ENCODE measurements around the gene SLC5A12. TPM values are rescaled to one million over a fixed set of nuclear protein-coding genes. Genes with fewer than 3 reads are reported as not detected.

Gene SLC5A12
- total RNA-seq, 1 donor from 2014 or later: 4.7 TPM

GRCh38 chr11:26739366-26740073 lies 17.7 kb upstream of the SLC5A12 start:
- Mint-ChIP-seq H3K27me3 (ENCODE audit: low read depth) (peaks cover 3% of the 10 kb centered on the region), H3K27ac (no peak overlapping the region), H3K4me1 (peaks cover 17% of the 10 kb centered on the region), H3K4me3 (no peak overlapping the region), H3K36me3 (no peaks in the 10 kb centered on the region), H3K9me3 (peaks cover 9% of the 10 kb centered on the region)
- TF ChIP-seq, protein P1, sequence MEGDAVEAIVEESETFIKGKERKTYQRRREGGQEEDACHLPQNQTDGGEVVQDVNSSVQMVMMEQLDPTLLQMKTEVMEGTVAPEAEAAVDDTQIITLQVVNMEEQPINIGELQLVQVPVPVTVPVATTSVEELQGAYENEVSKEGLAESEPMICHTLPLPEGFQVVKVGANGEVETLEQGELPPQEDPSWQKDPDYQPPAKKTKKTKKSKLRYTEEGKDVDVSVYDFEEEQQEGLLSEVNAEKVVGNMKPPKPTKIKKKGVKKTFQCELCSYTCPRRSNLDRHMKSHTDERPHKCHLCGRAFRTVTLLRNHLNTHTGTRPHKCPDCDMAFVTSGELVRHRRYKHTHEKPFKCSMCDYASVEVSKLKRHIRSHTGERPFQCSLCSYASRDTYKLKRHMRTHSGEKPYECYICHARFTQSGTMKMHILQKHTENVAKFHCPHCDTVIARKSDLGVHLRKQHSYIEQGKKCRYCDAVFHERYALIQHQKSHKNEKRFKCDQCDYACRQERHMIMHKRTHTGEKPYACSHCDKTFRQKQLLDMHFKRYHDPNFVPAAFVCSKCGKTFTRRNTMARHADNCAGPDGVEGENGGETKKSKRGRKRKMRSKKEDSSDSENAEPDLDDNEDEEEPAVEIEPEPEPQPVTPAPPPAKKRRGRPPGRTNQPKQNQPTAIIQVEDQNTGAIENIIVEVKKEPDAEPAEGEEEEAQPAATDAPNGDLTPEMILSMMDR (IDR thresholded peaks at IDR 0.05; ENCODE audit: unreplicated experiment): no peak
- no peak for DNase-seq (ENCODE audit: low spot score in 2 of 2, unreplicated experiment in 2 of 2)

- Mint-ChIP-seq H3K36me3 (no peaks in the 10 kb centered on the region), H3K9me3 (peaks cover 19% of the 10 kb centered on the region), H3K27ac (no peak overlapping the region), H3K4me1 (peaks cover 4% of the 10 kb centered on the region), H3K27me3 (ENCODE audit: low read depth) (peaks cover 3% of the 10 kb centered on the region), H3K4me3 (no peak overlapping the region)
- no peak for DNase-seq (ENCODE audit: low spot score in 2 of 2, unreplicated experiment in 2 of 2)
- TF ChIP-seq, protein P1 (IDR thresholded peaks at IDR 0.05; ENCODE audit: unreplicated experiment): no peak
Observed at GRCh38 chr11:26734691-26735090, 12.8 kb upstream of the SLC5A12 start.

DNA sequence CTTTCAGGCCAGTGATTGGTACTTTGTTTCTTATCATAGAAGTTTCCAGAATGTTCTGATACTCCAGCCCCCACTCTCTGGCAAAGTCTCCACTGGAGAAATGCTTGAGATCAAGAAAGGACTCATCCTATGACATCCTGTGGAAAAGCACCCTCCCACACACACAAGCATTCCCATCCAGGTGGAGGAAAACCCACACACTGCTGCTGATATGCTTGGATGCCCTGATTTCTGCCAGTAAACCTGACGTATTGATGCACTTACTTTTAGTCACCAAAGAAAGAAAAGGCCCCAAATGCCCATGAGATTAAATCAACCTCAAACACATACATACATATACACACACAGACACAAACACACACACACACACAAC lies 9.2 kb upstream of the SLC5A12 start:
- TF ChIP-seq, protein P1 (IDR thresholded peaks at IDR 0.05; ENCODE audit: unreplicated experiment): no peak
- no peaks in the 10 kb centered on the region for H3K36me3 Mint-ChIP-seq
- no peak for DNase-seq (ENCODE audit: low spot score in 2 of 2, unreplicated experiment in 2 of 2)
- H3K27ac Mint-ChIP-seq: no peak overlapping the region
- H3K4me3 Mint-ChIP-seq: no peak overlapping the region
- no peaks in the 10 kb centered on the region for H3K27me3 Mint-ChIP-seq (ENCODE audit: low read depth)
- peaks cover 11% of the 10 kb centered on the region for H3K9me3 Mint-ChIP-seq
- H3K4me1 Mint-ChIP-seq: peaks cover 4% of the 10 kb centered on the region

DNA sequence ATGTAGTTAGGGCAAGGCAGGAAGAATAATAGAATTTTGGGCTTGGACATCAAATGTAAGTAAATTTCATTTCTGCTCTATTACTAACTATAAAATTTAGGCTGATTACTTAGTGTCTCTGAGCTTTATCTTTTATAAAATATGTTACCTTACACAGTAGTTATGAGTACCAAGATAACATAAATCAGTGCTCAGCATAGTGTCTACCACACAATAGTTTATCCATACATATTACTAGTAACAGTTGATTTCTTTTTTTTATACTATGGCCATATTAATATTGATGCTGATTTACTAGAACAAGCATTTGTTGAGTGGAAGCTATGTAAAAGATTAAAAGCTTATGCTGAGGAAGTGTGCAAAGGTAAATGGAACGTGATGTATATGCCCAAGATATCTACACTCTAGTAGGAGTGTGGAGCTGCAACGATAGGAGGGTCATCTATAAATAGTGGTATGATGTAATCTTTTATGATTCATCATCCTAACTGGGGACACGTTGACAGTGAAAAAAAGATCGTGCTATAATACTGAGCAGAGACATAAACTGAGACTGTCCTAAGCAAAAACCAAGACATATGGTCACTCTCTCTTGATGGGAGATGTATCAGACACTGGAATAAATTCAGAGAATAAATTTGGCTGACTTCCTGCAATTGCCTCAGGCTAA lies 8.7 kb upstream of the SLC5A12 start:
- H3K27ac Mint-ChIP-seq: no peak overlapping the region
- TF ChIP-seq, protein P1 (IDR thresholded peaks at IDR 0.05; ENCODE audit: unreplicated experiment): no peak
- no peak overlapping the region for H3K4me3 Mint-ChIP-seq
- no peaks in the 10 kb centered on the region for H3K36me3 Mint-ChIP-seq
- H3K4me1 Mint-ChIP-seq: peaks cover 4% of the 10 kb centered on the region
- no peak for DNase-seq (ENCODE audit: low spot score in 2 of 2, unreplicated experiment in 2 of 2)
- H3K27me3 Mint-ChIP-seq (ENCODE audit: low read depth): peaks cover 2% of the 10 kb centered on the region
- H3K9me3 Mint-ChIP-seq: peaks cover 11% of the 10 kb centered on the region

DNA sequence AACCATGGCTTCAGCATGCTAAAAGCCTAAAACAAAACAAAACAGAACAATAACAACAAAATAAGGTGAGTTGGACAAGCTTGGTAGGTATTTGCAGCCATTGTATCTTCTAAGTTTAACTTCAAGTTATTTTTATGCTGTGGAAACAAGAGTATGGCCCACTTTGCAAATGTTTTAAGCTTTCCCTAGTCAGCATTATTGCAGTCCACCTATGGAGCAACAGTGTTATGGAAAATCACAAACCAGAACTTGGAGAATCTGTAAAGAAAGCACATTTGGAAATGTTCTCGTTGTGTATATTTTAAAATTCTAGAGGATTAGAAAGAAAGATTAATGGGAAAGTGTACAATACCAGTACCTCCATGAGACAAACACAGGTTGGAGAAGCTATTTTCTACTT lies 7.4 kb upstream of the SLC5A12 start:
- Mint-ChIP-seq H3K9me3 (peaks cover 12% of the 10 kb centered on the region), H3K4me1 (peaks cover 4% of the 10 kb centered on the region), H3K36me3 (no peaks in the 10 kb centered on the region), H3K27ac (no peak overlapping the region), H3K4me3 (no peak overlapping the region), H3K27me3 (ENCODE audit: low read depth) (peaks cover 2% of the 10 kb centered on the region)
- TF ChIP-seq, protein P1 (IDR thresholded peaks at IDR 0.05; ENCODE audit: unreplicated experiment): no peak
- DNase-seq (ENCODE audit: low spot score in 2 of 2, unreplicated experiment in 2 of 2): no peak

All from mesothelial cell of epicardium (in vitro differentiated cells).